Esophagus muscularis mucosa (tissue), 4 donors: ENCODE measurements around the gene TMF1. TPM values are rescaled to one million over a fixed set of nuclear protein-coding genes. Genes with fewer than 3 reads are reported as not detected.

Experiments used
- DNase-seq: peaks from one replicate; pipeline ENCODE4 v3.0.0-alpha.2; 2017; ENCODE audit errors: extremely low spot score
- H3K27ac ChIP-seq, 4 donors: fragments of 200-600 bp; sonication (generic); replicated peaks in 1 of 4; 1 replicate in 3 of 4; 2 replicates in 1 of 4; pipeline ENCODE4 v1.5.1; 2016 to 2019; ENCODE audit warnings: mild to moderate bottlenecking in 1 of 4
- H3K27me3 ChIP-seq, 4 donors: fragments of 200-600 bp; sonication (generic); one replicate each; pipeline versions ENCODE4 v1.5.1 to v1.6.0; 2016 to 2019
- H3K36me3 ChIP-seq, 4 donors: fragments of 200-600 bp; sonication (generic); one replicate each; pipeline ENCODE4 v1.5.1; 2016 to 2019
- H3K4me1 ChIP-seq, 4 donors: fragments of 200-600 bp; sonication (generic); one replicate each; pipeline ENCODE4 v1.5.1; 2016 to 2019
- H3K4me3 ChIP-seq, 4 donors: fragments of 200-600 bp; sonication (generic); 1 replicate in 2 of 4; 2 replicates in 2 of 4; pipeline ENCODE4 v1.5.1; 2016 to 2019; ENCODE audit warnings: mild to moderate bottlenecking in 4 of 4, moderate library complexity in 1 of 4
- H3K9me3 ChIP-seq, 4 donors: fragments of 200-600 bp; sonication (generic); 1 replicate in 3 of 4; 2 replicates in 1 of 4; pipeline ENCODE4 v1.5.1; 2016 to 2019
- CTCF ChIP-seq, 3 experiments: fragments of 200-600 bp in 2 of 3; fragments of 450-650 bp in 1 of 3; sonication (generic) in 2 of 3; IDR thresholded peaks; one replicate each; pipeline ENCODE4 v1.5.1; 2017 to 2019; ENCODE audit warnings: antibody characterized with exemption in 3 of 3, mild to moderate bottlenecking in 2 of 3, moderate library complexity in 1 of 3
- EP300 ChIP-seq: sonication (generic); formaldehyde crosslinking; IDR thresholded peaks from one replicate; pipeline ENCODE4 v1.6.1; 2017; ENCODE audit warnings: antibody characterized with exemption
- POLR2A ChIP-seq: fragments of 450-650 bp; IDR thresholded peaks from one replicate; pipeline ENCODE4 v1.6.1; 2017; ENCODE audit warnings: antibody characterized with exemption, moderate library complexity, mild to moderate bottlenecking, low read depth
- POLR2AphosphoS5 ChIP-seq, 2 donors: sonication (generic); formaldehyde crosslinking; IDR thresholded peaks; one replicate each; pipeline ENCODE4 v1.6.1; 2017; ENCODE audit warnings: antibody characterized with exemption in 2 of 2
- whole genome bisulfite sequencing: methylation state at CpG from one replicate; pipeline ENCODE4 v1.1.5; 2018; 5-methylcytosine and 5-hydroxymethylcytosine counted together
- intact Hi-C: fragments of 100-400 bp; cut with DNase I; formaldehyde crosslinking; loops from one replicate; pipeline ENCODE4 v1.15.1; 2023
- total RNA-seq, 4 donors: library from RNA; depleted of rRNA; stranded (reverse); fragments of >200 nt; gene quantifications; one replicate each; pipeline versions ENCODE4 v1.1.0 to v1.2.1, GENCODE V29; 2016

Gene TMF1
- total RNA-seq, 4 donors from 2014 or later = 23.0 to 35.8 (median 33.9) TPM

GRCh38 chr3:69065318-69065964, 13.3 kb upstream of the TMF1 start:
- no peak for TF ChIP-seq CTCF (IDR thresholded peaks at IDR 0.05)
- TF ChIP-seq EP300 = no peak
- TF ChIP-seq POLR2A = no peak
- TF ChIP-seq POLR2AphosphoS5 (IDR thresholded peaks at IDR 0.05) = no peak
- intact Hi-C loops = no loop called here
- no peak overlapping the region for H3K4me3 ChIP-seq
- H3K27me3 ChIP-seq = no peaks in the 10 kb centered on the region
- peaks cover 18 to 61% (median 41%) of the 10 kb centered on the region in 4 donors for H3K36me3 ChIP-seq
- no peaks in the 10 kb centered on the region for H3K4me1 ChIP-seq
- WGBS = 93% methylated on average over 6 of the region's 6 CpGs
- H3K27ac ChIP-seq = no peak overlapping the region
- no peaks in the 10 kb centered on the region for H3K9me3 ChIP-seq
- no peak for DNase-seq

- Histone ChIP-seq H3K4me1 (no peaks in the 10 kb centered on the region), H3K27me3 (no peaks in the 10 kb centered on the region), H3K36me3 (peaks cover 19 to 67% (median 49%) of the 10 kb centered on the region in 4 donors), H3K27ac (no peak overlapping the region), H3K9me3 (no peaks in the 10 kb centered on the region), H3K4me3 (no peak overlapping the region)
- no peak for TF ChIP-seq POLR2AphosphoS5 (IDR thresholded peaks at IDR 0.05)
- no peak for TF ChIP-seq POLR2A
- TF ChIP-seq CTCF (IDR thresholded peaks at IDR 0.05) = no peak
- no peak for TF ChIP-seq EP300
- intact Hi-C loops = no loop called here
- 83% methylated on average over 2 of the region's 2 CpGs for WGBS
- no peak for DNase-seq
These were observed 11.5 kb upstream of the TMF1 start for GRCh38 chr3:69063636-69064035.

GRCh38 chr3:69059688-69060087, 7.6 kb upstream of the TMF1 start:
- no peak overlapping the region for H3K27ac ChIP-seq
- TF ChIP-seq CTCF (IDR thresholded peaks at IDR 0.05) (no peak), EP300 (no peak), POLR2AphosphoS5 (IDR thresholded peaks at IDR 0.05) (no peak), POLR2A (no peak)
- intact Hi-C loops = no loop called here
- no peak overlapping the region for H3K4me3 ChIP-seq
- peaks cover 25 to 85% (median 64%) of the 10 kb centered on the region in 4 donors for H3K36me3 ChIP-seq
- no peaks in the 10 kb centered on the region for H3K27me3 ChIP-seq
- H3K9me3 ChIP-seq = no peaks in the 10 kb centered on the region
- DNase-seq = no peak
- no peaks in the 10 kb centered on the region for H3K4me1 ChIP-seq

- intact Hi-C loops = no loop called here
- no peaks in the 10 kb centered on the region for H3K4me1 ChIP-seq
- H3K27me3 ChIP-seq = no peaks in the 10 kb centered on the region
- no peak overlapping the region for H3K4me3 ChIP-seq
- DNase-seq = no peak
- no peaks in the 10 kb centered on the region for H3K9me3 ChIP-seq
- H3K36me3 ChIP-seq = peaks cover 26 to 92% (median 72%) of the 10 kb centered on the region in 4 donors
- 94% methylated on average over 2 of the region's 2 CpGs for WGBS
- no peak overlapping the region for H3K27ac ChIP-seq
- no peak for TF ChIP-seq EP300
- no peak for TF ChIP-seq POLR2AphosphoS5 (IDR thresholded peaks at IDR 0.05)
- TF ChIP-seq CTCF (IDR thresholded peaks at IDR 0.05) = no peak
- TF ChIP-seq POLR2A = no peak
These were observed 6.8 kb upstream of the TMF1 start for GRCh38 chr3:69058947-69059224.
